H54 (cell line): Measurements from ENCODE around the gene KCNQ1.

Source experiments
- DNase-seq: peaks from one replicate; pipeline ENCODE4 v3.0.0; 2011; ENCODE audit warnings: low spot score, mixed read lengths; ENCODE audit not compliant: insufficient read length
- FAIRE-seq: peaks from 3 replicates; lab custom pipeline; 2011; peaks lifted over from hg19 to GRCh38; lab: Jason Lieb, UNC
- POLR2A ChIP-seq: IDR thresholded peaks from 2 replicates; pipeline ENCODE4 v1.6.1; 2011; ENCODE audit warnings: low read depth, mild to moderate bottlenecking, low read length

The KCNQ1 gene

GRCh38 chr11:2825889-2826678 lies 381.3 kb downstream of the KCNQ1 start:
- peak; percentile 57 for TF ChIP-seq POLR2A
- no peak for FAIRE-seq
- peak; percentile 92 for DNase-seq

- peak; percentile 44 for DNase-seq
Observed at GRCh38 chr11:2826679-2827056, 381.9 kb downstream of the KCNQ1 start.

GRCh38 chr11:2827256-2827655 lies 382.4 kb downstream of the KCNQ1 start:
- FAIRE-seq (no peak), DNase-seq (no peak)

More at GRCh38 chr11:2826679-2827056, 381.9 kb downstream of the KCNQ1 start:
- TF ChIP-seq POLR2A, result no peak
- FAIRE-seq, result no peak

GRCh38 chr11:2827792-2828191 lies 383.0 kb downstream of the KCNQ1 start:
- DNase-seq (no peak), FAIRE-seq (no peak)
- TF ChIP-seq POLR2A, result no peak

More at GRCh38 chr11:2827256-2827655, 382.4 kb downstream of the KCNQ1 start:
- no peak for TF ChIP-seq POLR2A

GRCh38 chr11:2828585-2829330 lies 383.9 kb downstream of the KCNQ1 start:
- TF ChIP-seq POLR2A, result no peak
- DNase-seq (no peak), FAIRE-seq (no peak)

GRCh38 chr11:2830030-2830812 lies 385.4 kb downstream of the KCNQ1 start:
- FAIRE-seq, result no peak
- DNase-seq, result no peak
- TF ChIP-seq POLR2A, result no peak

- TF ChIP-seq POLR2A, result no peak
- FAIRE-seq, result no peak
- DNase-seq, result no peak
Observed at GRCh38 chr11:2830886-2831285, 386.1 kb downstream of the KCNQ1 start.

- TF ChIP-seq POLR2A, result no peak
- DNase-seq (no peak), FAIRE-seq (no peak)
Observed at GRCh38 chr11:2831781-2832532, 387.1 kb downstream of the KCNQ1 start.

GRCh38 chr11:2832533-2833020 lies 387.8 kb downstream of the KCNQ1 start:
- TF ChIP-seq POLR2A, result no peak
- DNase-seq, result no peak
- FAIRE-seq, result no peak

GRCh38 chr11:2833051-2833715 lies 388.4 kb downstream of the KCNQ1 start:
- no peak for FAIRE-seq
- TF ChIP-seq POLR2A, result no peak
- no peak for DNase-seq

- DNase-seq (no peak), FAIRE-seq (no peak)
- TF ChIP-seq POLR2A, result no peak
Observed at GRCh38 chr11:2833716-2834502, 389.1 kb downstream of the KCNQ1 start.
